Activated T-helper 1 cell treated with Interleukin-2 at 50 U/mL for 16 hours (primary cell): ENCODE measurements around the gene PTGR2.
A peak's percentile ranks its signal among the peaks of the same experiment; 100 is the strongest.
"Not testable (repeated sequence)": the region's sequence is repeated elsewhere in the genome, so short reads cannot be mapped to it uniquely, and the experiment has no call there.

Experiments
- DNase-seq: peaks from one replicate; pipeline ENCODE4 v3.0.0-alpha.2; 2020; ENCODE audit warnings: low read depth

The PTGR2 gene

DNA sequence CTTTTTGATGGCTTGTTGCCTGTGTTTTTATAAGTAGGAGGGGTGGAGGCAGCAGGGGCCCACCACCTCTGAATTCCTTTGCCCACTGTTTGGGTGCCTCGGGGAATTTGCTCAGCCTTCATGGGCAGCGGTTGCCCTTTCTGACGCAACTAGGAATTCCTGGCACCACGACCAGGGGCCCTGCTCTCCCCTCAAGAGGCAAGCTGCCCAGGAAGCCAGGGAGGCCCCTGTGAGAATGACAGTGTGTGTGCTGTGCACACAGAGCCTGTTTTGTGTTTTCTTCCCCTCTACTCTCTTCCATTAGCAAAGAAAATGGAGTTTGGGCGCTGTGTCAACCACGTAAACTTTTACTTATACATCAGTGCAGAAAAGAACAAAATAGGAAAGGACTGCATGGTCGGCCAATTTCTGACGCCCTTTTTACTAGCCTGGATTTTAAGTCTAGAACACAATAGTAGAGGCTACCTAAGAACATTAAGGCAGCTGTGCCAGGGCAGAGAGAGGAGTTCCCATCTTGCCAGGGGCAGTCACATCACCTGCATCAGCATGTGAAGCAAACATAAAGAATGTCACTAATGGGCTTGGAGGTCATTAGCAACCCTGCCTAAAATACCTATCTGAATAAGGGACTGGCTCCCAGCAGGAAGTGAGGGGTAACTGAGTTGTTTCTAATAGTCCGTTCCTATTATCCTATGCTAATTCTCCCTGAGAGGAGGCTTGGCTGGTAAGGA, 17.9 kb upstream of the PTGR2 start:
- no peak for DNase-seq

DNA sequence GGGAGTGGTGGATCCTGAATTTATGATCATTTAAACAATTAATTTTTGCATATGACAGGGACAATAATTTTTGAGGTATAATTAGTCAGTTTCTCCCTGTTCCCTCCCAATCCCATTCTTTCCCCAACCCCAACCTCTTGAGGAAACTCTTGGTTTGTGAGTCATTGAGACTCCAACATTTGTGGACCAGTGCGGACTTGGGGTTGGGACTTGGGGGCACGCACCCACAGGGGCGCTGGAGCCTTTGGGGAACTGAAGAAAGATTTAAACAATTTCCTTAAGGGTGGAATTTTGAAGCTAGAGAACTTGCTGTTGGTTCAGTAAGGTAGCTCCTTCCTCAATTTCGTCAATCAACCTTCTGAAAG, 17.4 kb upstream of the PTGR2 start:
- DNase-seq = no peak

DNA sequence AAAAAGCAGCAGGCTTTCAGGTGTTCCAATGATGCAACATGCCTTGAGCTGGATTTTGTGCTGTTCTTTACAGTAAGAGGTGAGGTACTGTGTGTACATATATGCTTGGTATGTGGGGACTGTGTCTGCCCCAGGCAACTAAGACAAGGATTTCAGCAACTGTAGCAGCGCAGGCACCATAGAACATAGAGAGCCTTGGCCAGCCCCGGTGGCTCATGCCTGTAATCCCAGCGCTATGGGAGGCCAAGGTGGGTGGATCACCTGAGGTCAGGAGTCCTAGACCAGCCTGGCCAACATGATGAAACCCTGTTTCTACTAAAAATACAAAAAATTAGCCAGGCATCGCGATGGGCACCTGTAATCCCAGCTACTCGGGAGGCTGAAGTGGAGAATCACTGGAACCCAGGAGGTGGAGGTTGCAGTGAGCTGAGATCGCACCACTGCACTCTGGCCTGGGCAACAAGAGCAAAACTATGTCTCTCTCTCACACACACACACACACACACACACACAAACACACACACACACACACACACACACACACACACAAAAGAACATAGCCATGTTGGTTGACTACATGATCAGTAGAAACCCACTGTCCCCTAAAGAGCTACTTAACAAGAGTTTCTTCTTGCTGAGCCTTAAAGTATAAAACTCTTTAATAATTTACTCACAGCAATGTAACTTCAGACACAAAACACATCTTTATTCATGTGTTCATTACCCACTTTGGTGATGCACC, 13.2 kb upstream of the PTGR2 start:
- DNase-seq = not testable (repeated sequence)

DNA sequence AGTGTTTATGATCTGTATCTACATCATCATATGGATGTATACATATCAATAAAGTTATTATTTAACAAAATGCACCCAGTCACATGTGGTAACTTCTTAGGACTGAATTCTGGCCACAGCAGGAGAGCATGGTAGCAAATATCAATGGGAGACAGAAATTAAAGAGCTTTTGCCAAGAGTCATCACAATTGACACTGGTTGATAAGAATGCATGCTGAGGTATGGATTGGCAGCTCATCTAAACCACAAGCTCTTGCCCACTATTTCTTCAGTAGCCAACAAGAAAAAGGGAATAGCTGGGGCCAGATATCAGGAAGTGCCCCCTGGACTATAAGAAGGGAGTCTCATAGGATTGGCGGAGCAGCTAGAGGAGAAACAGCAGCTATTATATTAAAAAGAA, 9.4 kb upstream of the PTGR2 start:
- no peak for DNase-seq

DNA sequence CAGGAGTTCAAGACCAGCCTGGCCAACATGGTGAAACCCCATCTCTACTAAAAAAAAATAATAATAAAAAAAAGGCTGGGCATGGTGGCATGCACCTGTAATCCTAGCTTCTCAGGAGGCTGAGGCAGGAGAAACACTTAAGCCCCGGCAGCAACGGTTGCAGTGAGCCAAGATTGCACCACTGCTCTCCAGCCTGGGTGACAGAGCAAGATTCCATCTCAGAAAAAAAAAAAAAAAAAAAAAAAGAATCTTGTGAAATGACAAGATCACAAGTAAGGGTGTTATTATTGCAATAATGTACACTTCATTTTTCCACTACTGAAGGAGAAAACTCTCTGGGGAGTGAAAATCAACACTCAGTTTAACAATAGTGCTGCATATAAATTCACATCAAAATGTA, 8.8 kb upstream of the PTGR2 start:
- no peak for DNase-seq

DNA sequence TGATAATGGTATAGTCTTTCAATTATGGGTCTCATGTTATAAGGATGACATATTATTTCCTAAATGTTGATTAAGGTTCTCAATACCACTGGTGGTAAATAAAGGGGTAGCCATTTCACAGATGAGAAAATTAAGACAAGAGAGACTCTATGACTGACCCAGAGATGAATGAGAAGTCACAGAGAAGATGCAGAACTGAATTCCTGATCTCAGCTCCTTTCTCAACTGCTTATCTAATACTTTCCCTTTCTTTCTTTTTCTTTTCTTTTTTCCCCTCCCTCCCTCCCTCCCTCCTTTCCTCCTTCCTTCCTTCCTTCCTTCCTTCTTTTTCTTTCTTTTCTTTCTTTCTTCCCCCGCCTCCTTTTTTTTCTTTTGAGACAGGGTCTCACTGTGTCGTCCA, 8.3 kb upstream of the PTGR2 start:
- no peak for DNase-seq

DNA sequence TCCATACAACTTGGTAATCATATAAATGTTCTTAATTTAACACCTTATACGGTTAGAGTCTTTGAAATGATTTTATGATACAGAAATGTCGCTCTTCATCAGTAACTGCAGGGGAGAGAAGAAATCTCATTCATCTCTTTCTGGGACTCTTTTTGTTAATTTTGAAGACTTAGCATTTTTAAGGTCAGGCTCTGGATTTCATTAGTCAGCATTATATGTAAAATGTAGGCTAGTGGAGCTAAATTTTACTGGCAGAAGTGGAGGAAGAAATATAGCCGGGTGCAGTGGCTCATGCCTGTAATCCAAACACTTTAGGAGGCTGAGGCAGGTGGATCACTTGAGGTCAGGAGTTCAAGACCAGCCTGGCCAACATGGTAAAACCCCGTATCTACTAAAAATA, 4.7 kb upstream of the PTGR2 start:
- no peak for DNase-seq

DNA sequence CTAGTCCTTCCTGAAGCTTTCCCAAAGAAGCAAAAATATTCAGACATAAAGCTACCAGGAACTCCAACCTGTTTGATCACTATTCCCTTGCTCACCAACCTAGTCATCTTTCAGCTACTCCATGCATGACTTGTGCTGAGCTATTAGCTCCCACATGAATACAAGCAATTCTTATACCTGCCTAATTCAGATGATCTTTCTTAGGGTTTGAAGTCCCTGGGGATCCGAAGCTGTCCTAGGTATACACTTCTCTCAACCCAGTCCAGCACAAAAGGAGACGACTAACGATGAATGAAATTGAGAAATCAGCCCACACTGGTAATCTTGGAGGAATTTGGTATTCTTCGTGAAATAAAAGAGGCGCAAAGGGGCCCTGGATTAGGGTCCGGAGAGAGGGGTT, 631 bp upstream of the PTGR2 start:
- DNase-seq = no peak

DNA sequence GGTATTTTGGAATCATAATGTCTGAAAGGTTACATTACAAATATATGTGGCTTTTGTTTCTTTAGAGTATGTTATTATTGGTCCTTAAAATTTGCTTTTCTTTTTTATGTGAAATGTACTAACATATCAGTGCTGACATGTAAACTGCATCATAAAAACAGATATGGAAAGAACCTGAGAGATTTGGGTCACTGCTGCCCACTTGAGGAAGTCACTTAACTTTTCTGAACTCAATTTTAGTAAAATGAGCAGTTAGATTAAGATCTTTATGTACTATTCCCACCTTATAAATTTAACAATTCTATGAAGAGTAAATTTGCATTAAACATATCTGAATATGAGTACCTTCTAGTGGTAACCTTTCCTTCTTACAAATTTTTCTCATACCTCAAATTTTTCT, 7.5 kb downstream of the PTGR2 start:
- DNase-seq = no peak

DNA sequence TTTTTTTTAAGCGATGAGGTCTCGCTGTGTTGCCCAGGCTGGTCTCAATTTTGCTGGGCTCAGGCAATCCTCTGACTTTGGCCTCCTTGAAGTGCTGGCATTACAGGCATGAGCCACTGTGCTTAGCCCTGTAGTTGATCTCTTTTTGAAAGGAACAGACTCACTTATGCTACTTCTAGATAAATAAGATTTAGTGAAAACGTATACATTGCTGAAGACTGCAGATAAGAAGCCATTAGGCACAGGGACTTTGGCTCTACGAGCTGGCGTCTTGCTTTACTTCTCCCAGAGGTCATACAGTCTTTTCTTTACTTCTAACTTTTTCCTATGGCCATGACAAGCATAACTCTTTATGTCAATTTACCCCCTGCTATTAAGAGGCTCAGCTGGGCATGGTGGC, 9.4 kb downstream of the PTGR2 start:
- DNase-seq = no peak

DNA sequence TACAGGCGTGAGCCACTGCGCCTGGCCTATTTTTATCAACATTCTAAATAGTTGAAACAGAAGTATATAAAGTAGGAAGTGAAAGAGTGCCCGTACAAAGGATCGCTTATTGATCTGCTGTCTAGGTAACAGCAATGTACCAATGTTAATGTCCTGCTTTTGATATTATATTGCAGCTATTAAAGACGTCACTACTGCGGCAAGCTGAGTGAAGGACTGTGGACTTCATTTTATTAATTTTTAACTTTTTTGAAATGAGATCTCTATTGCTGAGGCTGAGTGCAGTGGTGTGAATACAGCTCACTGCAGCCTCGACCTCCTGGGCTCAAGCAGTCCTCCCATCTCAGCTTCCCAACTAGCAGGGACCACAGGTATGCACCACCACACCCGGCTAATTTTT, 10.8 kb downstream of the PTGR2 start:
- DNase-seq = no peak

DNA sequence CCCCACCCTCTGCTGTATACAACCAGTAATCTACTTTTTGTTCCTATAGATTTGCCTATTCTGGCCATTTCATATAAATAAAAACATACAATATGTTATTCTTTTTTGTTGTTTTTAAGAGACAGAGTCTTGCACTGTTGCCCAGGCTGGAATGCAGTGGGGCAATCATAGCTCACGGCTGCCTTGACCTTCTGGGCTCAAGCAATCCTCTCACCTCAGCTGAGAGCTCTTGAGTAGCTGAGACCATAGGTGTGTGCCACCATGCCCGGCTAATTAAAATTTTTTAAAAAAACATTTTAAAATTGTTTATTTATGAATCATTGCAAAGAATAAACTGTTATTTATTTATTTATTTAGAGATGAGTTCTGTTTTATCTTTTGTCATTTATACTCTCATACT, 11.6 kb downstream of the PTGR2 start:
- DNase-seq = no peak

DNA sequence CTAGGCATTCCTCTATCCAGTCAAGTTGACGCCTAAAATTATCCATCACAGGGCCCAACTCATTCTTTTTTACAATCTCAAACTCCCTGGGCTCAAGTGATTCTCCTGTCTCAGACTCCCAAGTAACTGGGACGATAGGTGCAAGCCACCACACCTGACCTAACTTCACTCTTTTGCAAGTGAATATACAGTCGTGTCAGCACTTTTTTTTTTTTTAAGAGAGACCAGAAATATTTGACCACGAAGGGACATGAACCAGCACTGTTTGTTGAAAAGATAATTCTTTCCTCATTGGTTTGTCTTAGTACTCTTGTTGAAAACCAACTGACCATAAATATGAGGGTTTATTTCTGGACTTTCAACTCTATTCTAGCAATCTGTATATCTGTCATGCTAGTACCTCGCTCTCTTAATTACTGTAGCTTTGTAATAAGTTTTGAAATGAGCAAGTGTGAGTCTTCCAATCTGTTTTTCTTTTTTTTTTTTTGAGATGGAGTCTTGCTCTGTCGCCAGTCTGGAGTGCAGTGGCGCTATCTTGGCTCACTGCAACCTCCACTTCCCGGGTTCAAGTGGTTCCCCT, 14.0 kb downstream of the PTGR2 start:
- DNase-seq = no peak

DNA sequence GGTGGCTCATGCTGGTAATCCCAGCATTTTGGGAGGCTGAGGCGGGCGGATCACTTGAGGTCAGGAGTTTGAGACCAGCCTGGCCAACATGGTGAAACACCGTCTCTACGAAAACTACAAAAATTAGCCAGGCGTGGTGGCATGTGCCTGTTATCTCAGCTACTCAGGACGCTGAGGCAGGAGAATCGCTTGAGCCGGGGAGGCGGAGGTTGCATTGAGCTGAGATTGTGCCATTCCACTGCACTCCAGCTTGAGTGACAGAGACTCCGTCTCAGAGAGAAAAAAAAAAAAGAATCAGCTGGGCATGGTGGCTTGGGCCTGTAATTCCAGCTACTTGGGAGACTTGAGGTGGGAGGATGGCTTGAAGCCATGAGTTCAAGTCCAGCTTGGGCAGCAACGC, 18.1 kb downstream of the PTGR2 start:
- not testable (repeated sequence) for DNase-seq

DNA sequence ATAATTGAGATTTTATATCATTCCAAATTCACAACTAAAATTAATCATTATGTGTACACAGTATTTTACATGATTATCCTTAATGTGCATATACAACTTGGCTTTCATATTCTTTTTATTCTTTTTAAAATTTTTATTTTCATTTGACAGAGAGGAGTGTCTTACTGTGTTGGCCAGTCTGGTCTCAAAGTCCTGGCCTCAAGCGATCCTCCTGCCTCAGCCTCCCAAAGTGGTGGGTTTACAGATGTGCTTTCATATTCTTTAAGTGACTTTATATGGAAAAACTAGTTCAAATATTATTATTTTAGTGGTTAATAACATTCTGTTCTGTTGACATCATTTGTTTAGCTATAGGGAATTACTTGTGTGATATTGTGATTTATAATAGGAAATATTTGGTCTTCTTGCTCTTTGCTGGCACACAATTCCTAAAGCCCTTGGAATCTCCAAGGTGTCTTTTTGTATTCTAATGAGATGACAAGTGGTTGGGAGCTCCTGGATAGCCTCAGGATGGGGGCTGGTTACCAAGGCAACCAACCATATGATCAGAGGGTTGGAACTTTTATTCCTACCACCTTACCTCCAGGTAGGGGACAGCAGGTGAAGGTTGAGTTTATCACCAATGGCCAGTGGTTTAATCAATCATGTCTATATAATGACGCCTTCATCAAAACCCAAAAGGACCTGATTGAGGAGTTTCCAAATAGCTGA, 19.0 kb downstream of the PTGR2 start:
- no peak for DNase-seq

DNA sequence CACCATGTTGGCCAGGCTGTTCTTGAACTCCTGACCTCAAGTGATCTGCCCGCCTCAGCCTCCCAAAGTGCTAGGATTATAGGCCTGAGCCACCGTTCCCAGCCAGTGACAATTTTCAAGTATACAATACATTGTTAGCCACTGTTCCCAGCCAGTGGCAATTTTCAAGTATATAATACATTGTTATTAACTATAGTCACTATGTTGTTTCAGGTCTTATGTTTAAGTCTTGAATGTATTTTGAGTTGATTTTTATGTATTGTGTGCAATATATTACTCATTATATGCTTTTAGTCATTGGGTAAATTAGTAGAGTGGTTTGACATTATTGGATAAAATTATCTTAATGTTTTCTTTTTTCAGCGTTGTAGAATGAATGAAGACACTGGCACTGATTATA, 22.0 kb downstream of the PTGR2 start:
- no peak for DNase-seq

DNA sequence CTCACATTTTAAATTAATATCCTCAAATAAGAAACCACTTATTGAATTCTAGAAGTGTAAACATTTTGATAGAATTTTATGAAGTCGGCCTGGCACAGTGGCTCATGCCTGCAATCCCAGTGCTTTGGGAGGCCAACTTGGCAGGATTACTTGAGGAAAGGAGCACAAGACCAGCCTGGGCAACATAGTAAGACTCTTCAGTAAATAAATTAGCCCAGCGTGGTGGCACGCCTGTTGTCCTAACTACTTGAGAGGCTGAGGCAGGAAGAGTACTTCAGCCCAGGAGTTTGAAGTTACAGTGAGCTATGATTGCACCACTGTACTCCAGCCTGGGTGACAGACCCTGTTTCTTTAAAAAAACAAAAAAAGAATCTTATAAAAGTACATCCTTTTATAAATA, 26.2 kb downstream of the PTGR2 start:
- DNase-seq = no peak

DNA sequence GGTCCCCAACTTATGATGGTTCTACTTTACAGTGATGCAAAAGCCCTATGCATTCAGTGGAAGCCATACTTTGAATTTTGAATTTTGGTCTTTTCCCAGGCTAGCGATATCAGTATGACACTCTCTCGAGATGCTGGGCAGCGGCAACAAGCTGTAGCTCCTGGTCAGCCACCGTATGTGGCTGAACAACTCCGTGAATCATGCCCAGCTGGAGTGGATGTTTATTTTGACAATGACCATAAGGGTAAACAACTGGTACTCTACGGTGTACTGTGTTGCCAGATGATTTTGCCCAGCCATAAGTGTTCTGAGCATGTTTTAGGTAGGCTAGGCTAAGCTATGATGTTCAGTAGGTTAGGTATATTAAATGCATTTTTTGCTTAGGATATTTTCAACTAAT, 26.8 kb downstream of the PTGR2 start:
- DNase-seq = no peak

DNA sequence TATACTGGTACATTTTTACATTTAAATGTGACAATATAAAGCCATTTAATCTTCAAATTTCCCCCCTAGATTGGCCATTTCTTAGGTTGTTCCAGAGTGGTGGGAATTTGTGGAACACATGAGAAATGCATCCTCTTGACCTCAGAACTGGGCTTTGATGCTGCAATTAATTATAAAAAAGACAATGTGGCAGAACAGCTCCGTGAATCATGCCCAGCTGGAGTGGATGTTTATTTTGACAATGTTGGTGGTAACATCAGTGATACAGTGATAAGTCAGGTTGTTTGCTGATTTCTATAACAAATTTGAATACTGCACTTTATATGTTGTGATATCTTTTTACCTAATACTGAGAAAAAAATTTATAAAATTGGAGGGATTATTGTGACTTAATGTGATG, 27.4 kb downstream of the PTGR2 start:
- DNase-seq = no peak

DNA sequence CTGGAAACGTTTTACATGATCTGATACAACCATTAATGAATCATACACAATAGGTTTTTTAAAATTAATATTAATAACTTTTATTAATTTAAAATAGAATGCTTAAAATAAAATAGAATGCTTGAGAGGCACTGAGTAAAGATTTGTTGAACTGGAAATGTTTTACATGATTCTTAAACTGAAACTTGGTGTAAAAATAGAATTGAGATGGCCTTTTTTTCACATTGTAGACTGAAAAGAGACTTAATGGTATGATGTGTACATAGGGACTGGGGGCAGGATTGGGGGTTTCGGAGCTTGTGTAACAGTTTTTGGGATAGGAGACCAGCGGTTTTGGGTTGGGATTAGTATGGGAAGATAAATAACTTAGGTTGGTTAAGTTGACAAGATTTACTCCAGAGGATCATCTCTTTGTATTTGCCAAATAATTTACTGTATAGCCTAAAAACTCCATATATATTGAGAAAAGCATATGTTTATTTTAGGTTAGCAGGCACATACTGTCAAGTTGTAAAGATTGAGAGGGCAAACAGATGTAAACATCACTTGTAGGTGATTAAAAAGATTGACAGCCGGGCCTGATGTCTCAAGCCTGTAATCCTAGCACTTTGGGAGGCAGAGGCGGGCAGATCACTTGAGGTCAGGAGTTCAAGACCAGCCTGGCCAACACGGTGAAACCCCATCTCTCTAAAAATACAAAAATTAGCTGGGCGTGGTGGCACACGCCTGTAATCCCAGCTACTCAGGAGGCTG, 33.0 kb downstream of the PTGR2 start:
- DNase-seq = no peak

DNA sequence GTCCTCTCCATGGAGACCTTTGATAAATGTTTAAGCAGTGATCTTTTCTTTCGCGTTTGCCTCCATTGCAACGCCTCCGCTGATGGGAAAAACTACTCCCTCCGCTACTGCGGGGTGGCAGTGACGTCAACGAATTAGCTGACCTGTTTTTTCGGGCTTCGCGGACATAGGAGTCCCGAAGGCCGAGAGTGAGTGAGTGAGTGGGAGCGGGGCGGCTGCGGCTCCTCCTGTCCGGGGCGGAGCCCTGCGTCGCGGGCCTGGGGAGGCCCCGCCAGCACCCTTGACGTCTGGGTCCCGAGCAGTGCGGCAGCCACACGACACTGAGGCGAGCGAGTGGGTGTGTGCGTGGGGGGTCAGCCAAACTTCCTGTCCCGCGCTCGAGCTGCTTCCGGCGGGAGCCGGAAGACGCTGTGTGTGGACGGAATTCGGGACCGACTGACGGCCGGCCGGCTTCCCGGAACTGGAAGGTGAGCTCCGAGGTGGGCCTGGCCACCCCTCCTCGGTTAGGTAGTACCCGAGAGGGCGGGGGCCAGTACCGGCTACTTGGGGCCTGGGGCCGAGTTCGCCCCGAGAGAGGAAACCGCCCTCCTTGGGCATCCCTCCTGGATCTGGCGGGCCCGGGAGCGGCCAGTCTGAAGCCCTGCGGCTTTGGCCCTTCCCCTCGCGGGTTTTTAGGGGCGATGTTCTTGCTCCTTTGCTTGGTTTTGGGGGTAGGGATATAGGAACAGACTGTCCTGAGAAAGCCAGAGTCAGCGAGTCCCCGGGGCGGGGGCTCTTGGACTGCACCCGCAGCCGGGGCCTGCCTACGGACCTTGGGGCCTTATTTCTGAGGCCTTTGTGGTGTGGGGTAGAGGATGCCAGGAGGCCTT, 35.1 kb downstream of the PTGR2 start, which contains the start of gene ZNF410:
Gene ZNF410, plus strand, starts transcription at position 411 of the 869 bp plus-strand sequence. CDS start 5,317 bp downstream, outside the sequence.
- peak; percentile 77 for DNase-seq
